Nucleus accumbens (tissue), 56 donors: Measurements from ENCODE around the gene ASXL3.

ENCODE experiments used
- DNase-seq, 56 donors: peaks; one replicate each; lab custom pipeline; 2025; lab: John Stamatoyannopoulos, UW

Gene ASXL3

GRCh38 chr18:33653231-33653630 is 75.2 kb downstream of the ASXL3 start:
- no peak for DNase-seq

GRCh38 chr18:33656889-33657448 is 79.0 kb downstream of the ASXL3 start:
- no peak for DNase-seq

GRCh38 chr18:33660696-33661310 is 82.8 kb downstream of the ASXL3 start:
- no peak for DNase-seq

GRCh38 chr18:33664241-33664874 is 86.3 kb downstream of the ASXL3 start:
- no peak for DNase-seq

- no peak for DNase-seq
These were observed 87.2 kb downstream of the ASXL3 start for GRCh38 chr18:33665187-33665586.

GRCh38 chr18:33665641-33666040 is 87.6 kb downstream of the ASXL3 start:
- no peak for DNase-seq

GRCh38 chr18:33666915-33667314 is 88.9 kb downstream of the ASXL3 start:
- DNase-seq, result no peak

- no peak for DNase-seq
These were observed 91.6 kb downstream of the ASXL3 start for GRCh38 chr18:33669589-33669988.

- no peak for DNase-seq
These were observed 92.0 kb downstream of the ASXL3 start for GRCh38 chr18:33670029-33670428.

- no peak for DNase-seq
These were observed 95.7 kb downstream of the ASXL3 start for GRCh38 chr18:33673689-33674088.

- DNase-seq, result no peak
These were observed 98.6 kb downstream of the ASXL3 start for GRCh38 chr18:33676593-33676992.

GRCh38 chr18:33677891-33678290 is 99.9 kb downstream of the ASXL3 start:
- DNase-seq, result no peak

GRCh38 chr18:33682436-33682835 is 104.4 kb downstream of the ASXL3 start:
- DNase-seq, result no peak

GRCh38 chr18:33694593-33694992 is 116.6 kb downstream of the ASXL3 start:
- no peak for DNase-seq

- no peak for DNase-seq
These were observed 118.5 kb downstream of the ASXL3 start for GRCh38 chr18:33696332-33697162.

GRCh38 chr18:33697498-33697897 is 119.5 kb downstream of the ASXL3 start:
- no peak for DNase-seq

GRCh38 chr18:33699372-33699771 is 121.4 kb downstream of the ASXL3 start:
- DNase-seq, result no peak

- no peak for DNase-seq
These were observed 122.5 kb downstream of the ASXL3 start for GRCh38 chr18:33700513-33700976.

- no peak for DNase-seq
These were observed 124.6 kb downstream of the ASXL3 start for GRCh38 chr18:33702625-33703024.

- DNase-seq, result no peak
These were observed 128.4 kb downstream of the ASXL3 start for GRCh38 chr18:33706391-33706790.

GRCh38 chr18:33708876-33709275 is 130.9 kb downstream of the ASXL3 start:
- no peak for DNase-seq
